Astrocyte of the spinal cord (primary cell): ENCODE measurements around the gene IFNGR2.
"Not testable (repeated sequence)": the region's sequence is repeated elsewhere in the genome, so short reads cannot be mapped to it uniquely, and the experiment has no call there.

Source experiments
- DNase-seq: peaks from one replicate; pipeline ENCODE4 v3.0.0; 2011; ENCODE audit warnings: low read depth, low spot score
- H3K4me3 ChIP-seq: 2 replicates; pipeline ENCODE4 v1.5.1; 2011; ENCODE audit warnings: low read depth, mild to moderate bottlenecking, low read length, moderate library complexity
- in situ Hi-C: cut with HindIII; loops from 2 replicates; pipeline ENCODE4 v1.10.0; 2017; ENCODE audit warnings: low sequenced_read_pairs
- TF ChIP-seq, protein P1 (sequence below): IDR thresholded peaks from 2 replicates; pipeline ENCODE4 v1.5.1; 2012; ENCODE audit warnings: low read depth, mild to moderate bottlenecking, low read length, inconsistent platforms

The IFNGR2 gene

GRCh38 chr21:33406493-33406892 lies 3.3 kb downstream of the IFNGR2 start:
- no peak for DNase-seq
- in situ Hi-C loops, result no loop called here
- no peak overlapping the region for H3K4me3 ChIP-seq
- TF ChIP-seq, protein P1, sequence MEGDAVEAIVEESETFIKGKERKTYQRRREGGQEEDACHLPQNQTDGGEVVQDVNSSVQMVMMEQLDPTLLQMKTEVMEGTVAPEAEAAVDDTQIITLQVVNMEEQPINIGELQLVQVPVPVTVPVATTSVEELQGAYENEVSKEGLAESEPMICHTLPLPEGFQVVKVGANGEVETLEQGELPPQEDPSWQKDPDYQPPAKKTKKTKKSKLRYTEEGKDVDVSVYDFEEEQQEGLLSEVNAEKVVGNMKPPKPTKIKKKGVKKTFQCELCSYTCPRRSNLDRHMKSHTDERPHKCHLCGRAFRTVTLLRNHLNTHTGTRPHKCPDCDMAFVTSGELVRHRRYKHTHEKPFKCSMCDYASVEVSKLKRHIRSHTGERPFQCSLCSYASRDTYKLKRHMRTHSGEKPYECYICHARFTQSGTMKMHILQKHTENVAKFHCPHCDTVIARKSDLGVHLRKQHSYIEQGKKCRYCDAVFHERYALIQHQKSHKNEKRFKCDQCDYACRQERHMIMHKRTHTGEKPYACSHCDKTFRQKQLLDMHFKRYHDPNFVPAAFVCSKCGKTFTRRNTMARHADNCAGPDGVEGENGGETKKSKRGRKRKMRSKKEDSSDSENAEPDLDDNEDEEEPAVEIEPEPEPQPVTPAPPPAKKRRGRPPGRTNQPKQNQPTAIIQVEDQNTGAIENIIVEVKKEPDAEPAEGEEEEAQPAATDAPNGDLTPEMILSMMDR, result no peak

DNA sequence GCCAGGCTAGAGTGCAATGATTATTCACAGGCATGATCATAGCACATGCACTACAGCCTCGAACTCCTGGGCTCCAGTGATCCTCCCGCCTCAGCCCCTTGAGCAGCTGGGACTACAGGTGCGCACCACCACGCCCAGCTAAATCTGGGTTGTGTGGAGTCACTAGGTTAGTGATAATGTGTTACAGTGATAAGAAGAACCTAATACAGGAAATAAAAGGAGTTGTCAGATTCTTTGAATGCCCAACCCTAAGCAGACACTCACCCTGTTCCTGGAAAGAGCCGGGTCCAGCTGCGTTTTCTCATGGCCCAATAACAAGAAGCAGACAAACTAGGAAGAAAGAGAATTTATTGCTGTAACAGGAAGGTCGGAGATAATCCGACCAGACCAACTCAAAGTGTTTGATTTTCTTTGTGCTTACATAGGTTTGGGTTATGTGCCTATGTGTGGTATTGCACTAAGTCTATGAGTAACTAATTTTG lies 8.8 kb downstream of the IFNGR2 start:
- in situ Hi-C loops, result no loop called here
- DNase-seq, result no peak
- TF ChIP-seq, protein P1, result no peak

DNA sequence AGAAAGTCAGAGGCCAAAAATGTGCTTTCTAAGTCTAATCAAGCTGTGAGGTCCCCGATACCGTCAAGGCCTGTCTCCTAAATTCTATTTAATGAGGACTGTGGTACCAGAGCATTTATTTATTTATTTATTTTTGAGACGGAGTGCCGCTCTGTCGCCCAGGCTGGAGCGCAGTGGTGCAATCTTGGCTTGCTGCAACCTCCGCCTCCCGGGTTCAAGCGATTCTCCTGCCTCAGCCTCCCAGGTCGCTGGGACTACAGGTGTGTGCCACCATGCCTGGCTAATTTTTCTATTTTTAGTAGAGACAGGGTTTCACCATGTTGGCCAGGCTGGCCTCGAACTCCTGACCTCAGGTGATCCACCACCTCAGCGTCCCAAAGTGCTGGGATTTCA lies 9.2 kb downstream of the IFNGR2 start:
- DNase-seq, in situ Hi-C loops: not testable (repeated sequence)

More for the DNA sequence above, 8.8 kb downstream of the IFNGR2 start:
- no peak overlapping the region for H3K4me3 ChIP-seq

DNA sequence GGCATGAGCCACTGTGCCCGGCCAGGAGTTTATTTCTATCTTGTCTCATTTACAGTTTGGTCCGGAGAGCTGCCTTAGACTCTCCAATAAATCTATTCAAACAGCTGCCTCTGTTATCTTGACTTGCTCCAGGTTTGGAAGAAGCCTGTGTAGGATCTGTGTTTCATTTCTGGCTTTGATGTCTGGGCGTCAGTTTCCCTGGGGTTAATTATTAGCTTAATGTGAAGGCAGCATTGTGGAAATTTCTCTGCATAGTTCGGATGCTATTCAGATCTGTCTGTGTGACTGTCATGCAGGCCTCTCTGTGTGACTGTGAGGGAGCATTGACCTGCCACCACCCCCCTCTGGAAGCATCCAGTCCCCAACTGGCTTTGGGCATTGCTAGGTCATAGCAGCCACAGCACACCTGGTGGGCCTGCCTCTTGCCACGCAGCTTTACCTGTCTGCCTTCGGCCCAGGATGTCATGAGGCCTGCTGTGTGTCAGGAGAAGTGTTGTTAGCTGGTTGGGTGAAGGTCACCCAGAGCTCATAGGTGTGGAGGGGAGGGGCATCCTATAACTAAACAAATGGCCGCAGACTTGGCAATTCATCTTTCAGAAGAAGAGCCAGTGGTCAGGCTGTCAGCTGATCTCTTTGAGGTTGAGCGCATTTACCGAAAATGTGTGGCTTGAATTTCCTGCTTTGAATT lies 9.8 kb downstream of the IFNGR2 start:
- in situ Hi-C loops, result no loop called here
- no peak overlapping the region for H3K4me3 ChIP-seq
- TF ChIP-seq, protein P1, result no peak
- DNase-seq, result no peak

More for the DNA sequence above, 9.2 kb downstream of the IFNGR2 start:
- not testable (repeated sequence) for H3K4me3 ChIP-seq

- TF ChIP-seq, protein P1, result no peak
- DNase-seq, result no peak
- H3K4me3 ChIP-seq, result no peak overlapping the region
- in situ Hi-C loops, result no loop called here
Measured at GRCh38 chr21:33414068-33414467, 10.9 kb downstream of the IFNGR2 start.

- TF ChIP-seq, protein P1, result no peak
- in situ Hi-C loops, result no loop called here
- DNase-seq, result no peak
- no peak overlapping the region for H3K4me3 ChIP-seq
Measured at GRCh38 chr21:33414926-33415325, 11.7 kb downstream of the IFNGR2 start.

DNA sequence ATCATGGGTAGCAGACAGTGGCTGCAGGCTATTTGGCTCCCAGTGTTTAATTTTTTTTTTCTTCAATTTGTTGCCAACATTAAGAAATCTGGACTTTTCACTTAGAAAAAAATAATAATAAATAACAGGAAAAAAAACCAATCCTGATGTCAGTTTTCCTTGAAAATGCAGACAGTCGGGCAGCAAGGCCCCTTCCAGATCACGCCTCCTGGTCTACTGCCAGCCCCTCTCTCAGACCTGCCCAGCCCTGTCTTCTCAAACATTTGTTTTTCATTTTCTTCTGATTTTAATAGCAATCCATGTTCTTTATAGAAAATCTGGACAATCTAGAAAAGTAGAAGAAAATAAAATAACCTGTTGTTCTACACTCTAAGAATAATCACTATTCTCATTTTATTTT lies 15.5 kb downstream of the IFNGR2 start:
- H3K4me3 ChIP-seq, result no peak overlapping the region
- DNase-seq, result no peak
- TF ChIP-seq, protein P1, result no peak
- in situ Hi-C loops, result no loop called here
